Left hindlimb (tissue), 1 donor: ENCODE data around the gene ALDH1A2.
"Not testable (repeated sequence)": the region's sequence is repeated elsewhere in the genome, so short reads cannot be mapped to it uniquely, and the experiment has no call there.

Source experiments
- DNase-seq: peaks from one replicate; pipeline ENCODE4 v3.0.0-alpha.2; 2018

Gene ALDH1A2

DNA sequence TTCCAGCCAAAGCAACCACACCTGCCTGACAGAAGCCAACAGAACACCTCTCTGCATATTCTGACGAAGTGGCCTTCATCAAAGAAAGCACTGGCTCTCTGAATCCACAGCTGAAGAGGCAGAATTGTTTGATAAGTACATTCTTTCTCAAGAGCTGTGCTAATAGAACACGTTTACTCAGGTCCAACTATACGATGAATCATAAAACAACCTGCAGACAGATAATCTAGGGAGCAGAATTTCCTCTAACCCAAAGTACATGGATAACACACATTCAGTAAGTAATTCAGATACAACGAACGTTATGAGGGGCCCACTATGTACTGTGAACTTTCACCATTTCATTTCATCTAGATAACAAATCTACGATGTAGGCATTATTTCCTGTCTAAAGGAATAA, 25.4 kb downstream of the ALDH1A2 start:
- no peak for DNase-seq

DNA sequence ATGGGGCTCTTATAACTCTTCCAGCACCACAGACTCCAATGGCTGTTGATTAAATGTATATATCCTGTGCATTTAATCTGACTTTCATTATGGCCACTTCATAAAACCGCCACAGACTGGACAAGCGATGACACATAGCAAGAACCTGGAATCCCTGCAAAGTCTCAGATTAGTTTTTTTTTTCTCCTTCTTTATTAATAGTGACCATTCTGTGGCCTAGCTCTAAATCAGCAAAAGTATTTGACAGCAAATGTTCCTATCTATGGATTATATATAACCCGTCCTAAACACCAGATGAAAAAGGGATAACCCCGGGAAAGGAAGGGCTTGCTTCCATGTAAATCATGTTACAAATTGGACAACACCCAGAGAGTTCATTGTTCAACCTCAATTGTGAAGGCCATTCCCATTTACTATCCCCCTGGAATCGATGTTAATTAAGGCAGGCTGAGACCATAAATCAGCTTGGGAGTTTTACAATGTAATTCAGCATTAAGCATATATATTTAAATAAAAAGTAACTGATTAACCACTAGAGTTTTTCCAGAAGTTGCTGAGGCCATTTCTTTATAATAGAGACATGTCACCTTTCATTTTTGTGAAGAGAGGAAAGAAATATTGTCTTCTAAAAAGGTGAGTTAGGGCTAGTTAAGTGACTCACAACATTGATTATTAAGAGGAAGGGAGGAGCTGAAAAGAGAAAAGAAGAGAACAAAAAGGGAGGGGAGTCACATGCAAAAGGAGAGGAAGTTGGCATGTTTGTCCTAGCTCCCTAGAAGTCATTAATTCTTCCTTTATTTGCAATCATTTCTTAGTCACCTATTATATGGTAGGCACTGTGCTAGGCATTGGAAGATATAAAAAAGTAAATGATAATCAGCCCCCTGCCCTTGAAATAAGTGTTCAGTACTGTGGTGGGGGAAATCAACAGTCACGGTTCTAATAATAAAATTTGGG, 26.2 kb downstream of the ALDH1A2 start:
- DNase-seq = no peak

DNA sequence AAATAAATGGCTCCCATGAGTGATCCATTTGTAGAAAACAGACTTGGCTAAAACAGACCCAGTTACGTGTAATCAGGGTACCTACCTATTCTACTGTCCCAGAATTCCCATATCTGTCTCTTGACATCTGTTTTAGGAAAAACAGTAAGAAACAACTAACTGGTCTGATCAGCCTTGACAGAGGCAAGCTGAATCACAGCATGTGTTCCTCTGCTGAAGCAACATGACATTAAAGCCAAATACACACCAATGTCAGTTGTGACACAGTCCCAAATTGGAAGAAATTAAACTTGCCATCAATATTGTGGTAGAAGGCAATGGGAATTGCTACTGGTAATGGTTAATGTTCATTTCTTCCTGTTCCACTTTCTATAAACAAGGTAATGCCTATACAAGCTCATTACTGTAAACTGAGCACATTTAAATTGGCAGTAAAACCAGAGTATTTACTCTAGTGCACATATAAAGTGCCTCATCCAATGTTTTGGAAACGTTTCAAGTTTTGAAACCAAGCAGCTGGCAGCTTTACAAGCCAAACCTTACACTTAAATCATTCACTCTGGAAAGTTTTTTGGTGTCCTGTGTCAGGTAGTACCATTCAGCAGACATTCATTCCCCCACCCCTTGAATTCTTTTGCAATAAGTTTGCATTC, 27.0 kb downstream of the ALDH1A2 start:
- DNase-seq = no peak

DNA sequence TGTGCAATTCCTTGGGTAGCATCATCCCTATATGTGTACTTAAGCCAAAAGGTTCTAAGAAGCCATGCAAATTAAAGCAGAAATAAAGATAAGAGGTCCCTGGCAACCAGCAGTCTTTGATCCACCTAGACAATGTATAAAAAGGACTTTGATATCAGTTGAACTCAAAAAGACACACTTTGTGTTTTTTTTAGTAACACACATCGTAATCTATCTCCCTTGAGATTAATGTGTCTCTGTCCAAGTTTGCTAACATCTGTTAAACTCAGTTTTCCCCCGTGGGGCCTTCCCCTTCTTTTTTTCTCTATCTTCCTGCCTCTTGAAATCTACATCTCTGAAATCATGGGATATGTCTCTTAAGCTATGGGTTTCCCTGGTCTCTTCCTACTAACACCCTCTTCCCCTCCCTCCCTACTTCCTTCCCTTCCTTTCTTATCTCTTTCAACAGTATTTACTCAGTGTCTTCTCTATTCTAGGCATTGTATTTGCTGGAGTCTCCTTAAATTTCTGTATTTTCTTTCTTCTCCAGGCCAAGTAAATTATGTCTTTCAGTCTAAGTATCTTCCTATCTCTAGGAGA, 27.7 kb downstream of the ALDH1A2 start:
- no peak for DNase-seq

DNA sequence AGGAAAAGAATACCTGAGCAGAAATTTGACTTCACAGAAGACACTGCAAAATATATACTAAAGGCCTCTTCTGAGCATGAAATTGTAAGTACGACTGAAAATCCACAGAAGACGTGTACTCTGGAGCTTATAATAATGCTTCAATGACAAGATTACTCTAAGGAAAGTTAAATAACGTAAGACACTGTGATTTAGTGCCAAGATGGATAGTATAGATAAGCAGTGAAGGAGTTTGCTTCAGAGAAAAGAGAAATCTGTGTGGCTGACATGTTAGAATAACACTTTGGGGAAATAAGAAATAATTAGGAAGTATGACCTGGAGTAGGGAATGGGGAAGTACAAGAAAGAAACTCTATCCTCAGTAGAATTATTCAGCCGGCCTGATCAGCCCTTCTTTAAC, 28.9 kb downstream of the ALDH1A2 start:
- no peak for DNase-seq

DNA sequence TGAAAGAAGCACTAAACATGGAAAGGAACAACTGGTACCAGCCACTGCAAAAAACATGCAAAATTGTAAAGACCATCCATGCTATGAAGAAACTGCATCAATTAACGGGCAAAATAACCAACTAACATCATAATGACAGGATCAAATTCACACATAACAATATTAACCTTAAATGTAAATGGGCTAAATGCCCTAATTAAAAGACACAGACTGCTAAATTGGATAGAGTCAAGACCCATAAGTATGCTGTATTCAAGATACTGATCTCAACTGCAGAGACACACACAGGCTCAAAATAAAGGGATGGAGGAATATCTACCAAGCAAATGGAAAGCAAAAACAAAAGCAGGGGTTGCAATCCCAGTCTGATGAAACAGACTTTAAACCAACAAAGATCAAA, 37.1 kb downstream of the ALDH1A2 start:
- DNase-seq = not testable (repeated sequence)

DNA sequence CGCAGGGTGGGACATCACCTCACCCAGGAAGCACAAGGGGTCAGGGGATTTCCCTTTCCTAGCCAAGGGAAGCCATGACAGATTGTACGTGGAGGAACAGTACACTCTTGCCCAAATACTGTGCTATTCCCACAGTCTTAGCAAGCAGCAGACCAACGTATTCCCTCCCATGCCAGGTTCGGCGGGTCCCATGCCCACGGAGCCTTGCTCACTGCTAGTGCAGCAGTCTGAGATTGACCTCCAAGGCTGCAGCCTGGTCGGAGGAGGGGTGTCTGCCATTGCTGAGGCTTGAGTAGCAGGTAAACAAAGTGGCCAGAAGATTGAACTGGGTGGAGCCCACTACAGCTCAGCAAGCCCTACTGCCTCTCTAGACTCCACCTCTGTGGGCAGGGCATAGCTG, 39.0 kb downstream of the ALDH1A2 start:
- DNase-seq = no peak

DNA sequence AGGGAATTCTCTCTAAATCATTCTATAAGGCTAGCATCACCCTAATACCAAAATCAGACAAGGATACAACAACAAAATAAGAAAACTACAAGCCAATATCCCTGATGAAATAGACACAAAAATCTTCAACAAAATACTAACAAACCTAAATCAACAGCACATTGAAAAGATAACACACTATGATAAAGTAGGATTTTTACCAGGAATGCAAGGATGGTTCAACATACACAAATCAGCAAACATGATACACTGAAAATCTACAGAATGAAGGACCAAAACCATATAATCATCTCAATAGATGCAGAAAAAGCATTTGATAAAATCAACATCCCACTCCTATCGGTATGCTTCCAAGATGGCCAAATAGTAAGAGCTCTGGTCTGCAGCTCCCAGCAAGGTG, 39.5 kb downstream of the ALDH1A2 start:
- no peak for DNase-seq

DNA sequence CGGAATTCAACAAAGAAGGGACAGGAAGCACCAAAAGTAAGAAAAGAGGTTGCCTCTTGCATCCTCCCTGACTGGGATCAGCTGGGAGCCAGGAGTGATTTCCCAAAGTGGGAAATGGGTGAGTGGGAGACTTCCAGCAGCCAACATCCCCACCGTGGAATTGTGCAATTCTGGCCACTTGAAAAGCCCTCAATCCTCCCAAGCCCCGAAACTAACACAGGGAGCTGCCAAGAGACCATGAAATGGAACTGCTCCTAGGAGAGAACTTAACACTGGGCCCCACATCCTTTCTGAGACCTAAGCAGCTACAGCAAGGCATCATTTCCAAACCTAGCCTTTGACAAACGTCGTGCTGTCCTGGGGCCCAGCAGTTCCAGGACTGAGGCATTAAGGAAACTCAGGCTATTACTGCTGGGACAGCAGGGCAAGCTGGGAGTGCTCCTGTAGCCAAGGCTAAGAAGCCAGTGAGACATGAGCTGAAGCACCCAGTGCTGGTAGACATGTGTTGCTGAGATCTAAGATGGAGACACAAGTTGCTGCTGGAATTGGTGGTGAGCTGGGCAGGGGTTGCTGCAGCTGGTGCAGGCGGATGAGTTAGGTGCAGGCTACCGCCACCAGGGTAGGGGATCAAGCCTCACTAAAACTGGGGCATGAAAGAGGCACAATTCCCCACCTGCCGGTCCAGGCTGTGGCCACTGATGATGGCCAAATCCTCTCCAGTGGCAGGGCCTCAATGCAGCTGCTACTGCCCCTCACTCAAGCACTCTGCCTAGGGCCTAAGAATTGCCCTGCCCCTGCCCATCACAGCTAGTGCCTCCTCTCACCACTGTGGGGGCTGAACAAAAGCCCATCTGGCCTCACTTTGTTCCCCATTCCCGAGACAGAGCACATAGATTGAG, 43.9 kb downstream of the ALDH1A2 start:
- DNase-seq = no peak

DNA sequence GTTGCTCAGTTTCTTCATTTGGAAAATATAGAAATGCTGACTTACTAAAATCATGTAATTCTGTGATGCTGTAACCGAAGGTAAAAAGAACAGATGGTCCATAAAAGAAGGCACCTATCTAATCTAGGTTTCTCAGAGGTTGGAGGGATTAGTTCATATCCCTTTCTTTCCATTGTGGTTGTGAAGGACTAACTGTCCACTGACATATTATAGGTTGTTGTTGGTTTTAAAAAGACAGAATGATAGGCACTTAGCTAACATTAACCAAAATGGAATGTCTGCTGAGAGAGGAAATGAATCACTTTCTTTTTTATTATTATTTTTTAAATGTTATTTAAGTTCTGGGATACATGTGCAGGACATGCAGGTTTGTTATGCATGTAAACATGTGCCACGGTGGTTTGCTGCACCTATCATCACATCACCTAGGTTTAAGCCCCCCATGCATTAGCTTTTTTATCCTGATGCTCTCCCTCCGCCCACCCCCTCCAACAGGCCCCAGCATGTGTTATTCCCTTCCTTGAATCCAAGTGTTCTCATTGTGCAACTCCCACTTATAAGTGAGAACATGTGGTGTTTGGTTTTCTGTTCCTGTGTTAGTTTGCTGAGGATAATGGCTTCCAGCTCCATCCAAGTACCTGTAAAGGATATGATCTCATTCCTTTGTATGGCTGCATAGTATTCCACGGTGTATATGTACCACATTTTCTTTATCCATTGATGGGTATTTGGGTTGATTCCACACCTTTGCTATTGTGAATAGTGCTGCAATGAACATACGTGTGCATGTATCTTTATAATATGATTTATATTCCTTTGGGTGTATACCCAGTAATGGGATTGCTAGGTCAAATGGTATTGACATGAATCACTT, 45.8 kb downstream of the ALDH1A2 start:
- DNase-seq = no peak

DNA sequence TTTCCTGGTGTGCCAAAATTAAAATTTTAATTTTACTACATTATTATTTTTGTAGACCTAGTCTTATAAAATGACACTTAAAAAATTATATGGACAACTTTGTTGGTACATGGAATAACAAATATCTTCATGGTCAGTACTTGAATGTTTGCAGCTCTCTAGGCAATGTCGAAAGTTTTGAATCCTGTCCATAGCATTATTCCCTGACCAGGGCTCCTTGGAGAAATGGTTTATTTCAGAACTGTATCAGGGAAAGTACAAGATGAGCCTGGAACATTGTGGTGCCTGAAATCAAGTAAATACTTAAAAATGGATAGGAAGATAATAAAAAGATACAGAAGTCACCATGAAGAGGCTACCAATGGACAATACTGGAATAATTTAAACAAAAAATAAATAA, 47.6 kb downstream of the ALDH1A2 start:
- DNase-seq = no peak

DNA sequence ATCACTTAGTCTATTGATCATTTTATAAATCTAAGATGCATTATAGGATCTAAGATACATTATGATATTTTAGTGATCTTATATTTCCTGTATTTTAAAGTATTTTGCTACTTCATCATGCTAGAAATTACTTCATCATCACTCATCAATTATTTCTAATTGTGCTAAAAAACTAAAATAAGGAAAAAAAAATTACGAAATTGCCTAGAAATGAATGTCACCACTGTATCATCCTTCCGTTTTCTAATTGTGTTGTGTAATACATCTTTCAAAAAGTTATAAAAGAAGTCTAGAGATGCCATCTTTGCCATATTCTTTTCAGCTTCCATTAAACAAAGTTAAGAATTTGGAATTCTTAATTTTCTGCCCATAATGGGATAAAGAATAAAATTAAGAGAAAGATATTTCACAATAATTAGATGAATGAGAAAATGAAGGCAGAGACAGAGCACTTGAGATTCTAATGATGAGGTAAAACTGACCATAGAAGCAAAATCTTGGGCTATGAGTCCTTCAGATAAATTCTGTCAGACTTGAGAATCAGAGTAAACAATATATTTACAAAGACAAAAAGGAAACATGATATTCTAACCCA, 48.8 kb downstream of the ALDH1A2 start:
- DNase-seq = no peak

DNA sequence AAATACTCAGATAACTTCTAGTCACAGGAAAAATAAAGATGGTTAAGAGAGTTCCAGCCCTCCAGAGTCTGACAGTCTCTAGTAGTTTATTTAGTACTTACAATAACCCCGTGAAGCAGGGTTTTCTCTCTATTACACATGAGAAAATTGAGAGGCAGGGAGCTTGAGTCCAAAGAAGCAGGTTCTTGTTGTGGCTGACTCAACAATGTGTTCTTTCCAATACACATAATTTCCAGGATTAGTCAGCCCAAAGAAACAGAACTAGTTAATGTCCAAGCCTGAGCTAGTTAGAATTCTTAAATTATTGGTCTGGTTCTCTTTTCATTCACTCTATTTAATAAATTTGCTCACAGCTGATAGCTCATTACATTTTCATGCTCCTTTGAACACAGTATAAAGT, 49.9 kb downstream of the ALDH1A2 start:
- DNase-seq = no peak

DNA sequence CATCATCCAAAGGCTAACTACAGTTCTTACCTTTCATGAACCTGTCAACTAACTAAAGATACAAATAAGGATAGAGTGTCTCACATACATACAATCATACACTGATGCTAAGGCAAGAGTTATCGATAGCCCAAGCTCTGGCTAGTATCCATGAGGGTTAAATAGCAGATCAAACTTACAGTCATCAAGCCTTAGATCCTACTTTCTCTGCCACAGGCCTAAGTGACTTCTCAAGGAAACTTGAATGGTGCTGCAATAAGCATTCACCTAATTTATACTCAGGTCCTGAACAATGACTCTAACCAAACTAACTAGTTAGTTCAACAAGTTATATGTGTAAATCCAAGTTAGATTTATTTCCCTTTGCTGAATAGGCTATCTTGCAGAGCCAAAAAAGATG, 51.0 kb downstream of the ALDH1A2 start:
- no peak for DNase-seq

DNA sequence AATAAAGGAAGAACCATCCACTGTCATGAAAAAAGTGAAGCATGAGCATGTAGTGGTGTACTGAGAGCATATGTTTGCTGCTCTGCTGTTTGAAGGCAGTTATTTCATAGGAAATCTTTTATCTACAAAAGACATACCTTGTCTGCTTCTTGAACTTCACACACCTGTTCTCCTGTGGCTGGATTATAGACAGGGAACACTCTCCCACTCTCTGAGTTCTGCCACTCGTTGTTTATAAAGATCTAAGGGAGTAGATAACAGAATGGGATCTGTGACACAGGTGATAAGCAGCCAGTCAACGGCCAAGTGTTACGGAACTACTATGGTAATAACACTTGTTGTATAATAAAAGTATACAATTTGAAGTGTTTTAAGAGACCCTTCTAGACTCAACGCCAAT, 51.5 kb downstream of the ALDH1A2 start:
- no peak for DNase-seq

DNA sequence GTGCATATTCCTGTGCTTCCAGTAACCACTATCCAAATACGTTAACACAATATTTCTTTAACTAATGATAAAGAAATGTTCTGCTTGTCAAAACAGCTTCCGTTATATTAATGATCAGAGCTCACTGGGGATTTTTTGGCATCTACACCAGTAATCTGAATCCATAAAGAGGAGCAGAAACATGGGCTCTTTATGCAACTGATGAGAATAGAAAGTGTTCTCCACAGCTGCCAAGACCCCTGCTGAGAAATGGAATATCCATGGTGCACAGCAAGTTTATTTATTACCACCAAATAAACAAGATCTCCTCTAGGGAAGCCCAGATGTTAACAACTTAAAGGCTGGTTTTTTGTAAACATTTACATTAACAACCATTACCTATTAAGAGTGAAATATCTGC, 54.5 kb downstream of the ALDH1A2 start:
- no peak for DNase-seq

DNA sequence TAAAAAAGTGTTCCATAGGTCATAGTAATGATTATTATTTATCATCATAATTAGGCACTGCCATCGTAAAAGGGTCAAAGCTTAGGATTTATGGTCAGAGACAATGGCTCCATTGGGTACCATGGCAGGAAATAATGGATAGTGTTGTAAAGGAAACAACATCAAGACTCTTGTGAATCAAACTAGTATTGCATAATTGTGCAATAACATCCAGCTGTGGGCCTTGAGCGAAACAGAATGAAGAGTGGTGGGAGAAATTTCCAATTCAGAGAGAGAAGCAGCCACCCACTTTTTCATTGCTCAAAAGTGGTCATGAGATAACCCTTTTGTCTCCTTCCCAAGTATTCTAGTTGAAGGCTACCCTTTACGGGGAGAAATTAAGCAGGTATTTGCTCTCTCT, 61.7 kb downstream of the ALDH1A2 start:
- DNase-seq = no peak

DNA sequence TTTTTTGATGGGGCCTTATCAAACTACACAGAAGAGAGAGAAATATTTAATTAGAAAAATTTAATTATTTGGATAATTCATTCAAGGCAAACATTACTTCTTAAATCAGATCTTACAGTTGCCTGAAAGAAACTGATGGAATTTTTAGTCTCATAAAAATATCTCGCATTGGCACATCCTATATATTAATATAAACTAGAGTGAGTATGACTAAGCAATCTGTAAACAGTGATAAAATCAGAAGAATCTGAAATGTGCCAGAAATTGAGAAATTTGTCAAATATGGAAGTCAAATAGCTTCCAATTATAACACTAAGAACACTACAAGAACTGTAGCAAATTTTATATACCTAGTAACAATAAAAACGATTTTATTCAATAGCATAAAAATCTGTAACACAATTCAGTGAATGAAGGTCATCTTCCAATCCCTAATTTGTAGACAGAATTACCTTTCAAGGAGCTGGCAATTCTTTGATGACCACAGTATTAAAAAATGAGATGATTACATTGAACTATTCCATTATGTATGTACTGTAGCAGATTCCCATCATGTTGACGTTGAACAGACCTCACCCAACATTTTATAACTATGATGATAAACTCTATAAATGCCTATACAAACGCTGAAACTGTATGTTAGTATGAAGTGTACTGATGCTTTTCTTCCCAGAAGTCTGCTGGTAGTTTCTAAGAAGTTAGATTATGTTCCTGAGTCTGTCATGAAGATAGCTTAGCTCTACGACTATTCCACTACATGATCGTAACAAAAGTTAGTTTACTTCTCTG, 63.0 kb downstream of the ALDH1A2 start:
- no peak for DNase-seq

DNA sequence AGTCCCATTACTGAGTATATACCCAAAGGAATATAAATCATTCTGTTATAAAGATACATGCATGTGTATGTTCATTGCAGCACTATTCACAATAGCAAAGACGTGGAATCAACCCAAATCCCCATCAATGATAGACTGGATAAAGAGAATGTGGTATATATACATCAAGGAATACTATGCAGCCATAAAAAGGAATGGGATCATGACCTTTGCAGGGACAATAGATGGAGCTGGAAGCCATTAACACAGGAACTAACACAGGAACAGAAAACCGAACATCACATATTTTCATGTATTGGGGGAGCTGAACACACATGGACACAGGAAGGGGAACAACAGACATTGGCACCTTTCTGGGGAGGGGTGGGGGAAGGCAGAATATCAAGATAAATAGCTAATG, 65.8 kb downstream of the ALDH1A2 start:
- not testable (repeated sequence) for DNase-seq

DNA sequence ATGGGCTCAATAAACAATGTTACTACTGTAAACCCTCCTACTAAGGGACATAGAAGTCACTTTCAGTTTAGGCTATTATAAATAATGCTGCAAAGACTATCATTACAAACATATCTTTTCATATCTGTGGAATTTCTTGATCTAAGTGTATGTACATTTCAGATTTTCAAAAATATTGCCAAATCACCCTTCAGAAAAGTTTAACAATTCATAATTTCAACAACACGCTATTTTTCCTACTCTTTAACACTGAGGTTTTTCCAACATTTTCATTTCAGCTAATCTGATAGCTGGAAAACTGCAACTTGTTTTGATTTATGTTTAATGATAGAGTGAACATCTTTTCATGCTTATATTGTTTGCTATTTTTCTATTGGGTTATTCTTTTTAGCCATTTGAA, 69.0 kb downstream of the ALDH1A2 start:
- no peak for DNase-seq
